ENCODE data around the gene NANOS3.

GRCh38 chr19:13923194-13923987 lies 46.5 kb downstream of the NANOS3 start:
- no peak for TF ChIP-seq GABPA (IDR thresholded peaks at IDR 0.05; ENCODE audit: low read depth)
- no peak for TF ChIP-seq CTCF (IDR thresholded peaks at IDR 0.05; ENCODE audit: insufficient read depth, low read length)
- no peak for TF ChIP-seq REST (IDR thresholded peaks at IDR 0.05; ENCODE audit: insufficient replicate concordance, low read depth)
- no peak for TF ChIP-seq SPI1 (IDR thresholded peaks at IDR 0.05; ENCODE audit: borderline replicate concordance, low read depth)

Data from HL-60 (cell line).